Measurements from ENCODE around the gene HIPK2. TPM values are rescaled to one million over a fixed set of nuclear protein-coding genes. Genes with fewer than 3 reads are reported as not detected.

Gene HIPK2
- polyA plus RNA-seq, 3 donors: 6.3 to 29.0 (median 23.2) TPM

DNA sequence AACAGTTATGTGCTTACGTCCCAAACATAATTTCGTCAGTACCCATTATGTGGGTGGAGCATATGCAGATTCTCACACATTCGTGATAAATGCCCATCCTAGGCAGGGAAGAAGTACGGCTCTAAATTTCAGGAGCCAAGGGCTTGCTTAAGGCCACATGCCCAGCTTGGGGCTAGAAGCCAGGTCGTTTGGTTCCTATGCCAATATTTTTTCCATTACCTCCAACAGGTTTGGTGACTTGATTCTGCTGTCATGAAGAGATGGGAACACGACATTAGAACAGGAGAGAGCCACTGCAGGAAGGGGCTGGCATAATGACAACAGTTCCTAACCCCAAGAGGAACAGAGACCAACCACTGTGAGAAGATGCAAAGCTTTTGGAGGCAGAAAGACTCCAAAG is 85.1 kb downstream of the HIPK2 start:
- WGBS, 3 donors: 37 to 84% (median 78%) methylated on average over 6 of the region's 6 CpGs
- H3K27ac ChIP-seq (ENCODE audit: low read depth, low read length): no peak overlapping the region

DNA sequence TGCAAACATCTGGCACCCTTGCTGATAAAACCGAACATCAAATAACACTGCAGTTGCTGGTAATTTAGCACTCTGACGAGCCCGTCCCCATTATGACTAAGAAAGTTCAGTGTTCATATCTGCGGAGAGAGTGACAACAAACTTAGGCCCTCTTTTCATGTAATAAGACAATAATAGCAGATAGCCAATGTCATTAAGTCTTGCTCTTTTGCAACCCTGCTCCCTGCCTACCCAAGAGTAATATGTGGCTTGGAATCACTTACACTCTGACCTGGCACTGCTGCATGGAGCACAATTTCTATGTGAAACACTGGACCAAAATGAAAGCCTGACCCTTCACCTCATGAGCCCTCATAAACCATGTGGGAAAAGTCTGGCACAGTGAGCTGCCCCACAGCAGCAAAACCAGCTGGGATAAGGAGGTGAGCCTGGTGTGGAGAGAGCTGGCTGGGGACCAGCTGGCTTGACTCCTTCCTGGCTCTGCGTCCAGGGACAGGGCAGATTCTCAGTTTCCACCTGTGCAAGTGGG is 86.5 kb downstream of the HIPK2 start:
- no peak overlapping the region for H3K27ac ChIP-seq (ENCODE audit: low read depth, low read length)
- 27 to 79% (median 65%) methylated on average over 5 of the region's 5 CpGs for WGBS, 3 donors

DNA sequence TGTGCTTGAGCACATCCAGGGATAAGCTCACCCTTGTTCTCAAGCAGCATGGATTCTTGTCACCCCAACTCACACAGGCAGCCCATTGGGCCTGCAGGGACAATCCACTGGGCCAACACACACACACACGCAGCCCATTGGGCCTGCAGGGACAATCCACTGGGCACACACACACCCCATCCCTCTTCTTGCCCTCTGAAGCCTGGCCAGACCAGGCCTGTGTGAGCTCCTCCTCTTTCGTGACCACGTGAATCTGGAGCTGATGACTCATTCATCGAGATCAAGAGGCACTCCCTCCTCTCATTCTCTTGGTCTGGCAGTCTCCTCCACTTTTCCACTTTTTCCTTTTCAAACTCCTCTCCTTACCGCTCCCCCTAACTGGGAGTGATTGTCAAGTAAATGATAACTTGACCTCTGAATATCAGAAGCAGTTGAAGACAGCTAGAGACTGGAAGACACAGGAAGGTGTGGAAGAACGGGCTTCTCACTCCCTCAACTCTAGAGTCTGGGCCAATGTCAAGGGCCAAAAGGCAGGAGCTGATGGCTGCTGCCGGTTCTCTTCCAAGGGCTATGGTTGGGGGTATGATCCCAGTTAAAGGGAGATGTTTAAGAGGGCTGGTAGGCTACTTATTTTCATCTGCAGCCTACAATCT is 89.7 kb downstream of the HIPK2 start:
- H3K27ac ChIP-seq (ENCODE audit: low read depth, low read length): no peak overlapping the region
- 72 to 85% (median 76%) methylated on average over 7 of the region's 7 CpGs for WGBS, 3 donors

DNA sequence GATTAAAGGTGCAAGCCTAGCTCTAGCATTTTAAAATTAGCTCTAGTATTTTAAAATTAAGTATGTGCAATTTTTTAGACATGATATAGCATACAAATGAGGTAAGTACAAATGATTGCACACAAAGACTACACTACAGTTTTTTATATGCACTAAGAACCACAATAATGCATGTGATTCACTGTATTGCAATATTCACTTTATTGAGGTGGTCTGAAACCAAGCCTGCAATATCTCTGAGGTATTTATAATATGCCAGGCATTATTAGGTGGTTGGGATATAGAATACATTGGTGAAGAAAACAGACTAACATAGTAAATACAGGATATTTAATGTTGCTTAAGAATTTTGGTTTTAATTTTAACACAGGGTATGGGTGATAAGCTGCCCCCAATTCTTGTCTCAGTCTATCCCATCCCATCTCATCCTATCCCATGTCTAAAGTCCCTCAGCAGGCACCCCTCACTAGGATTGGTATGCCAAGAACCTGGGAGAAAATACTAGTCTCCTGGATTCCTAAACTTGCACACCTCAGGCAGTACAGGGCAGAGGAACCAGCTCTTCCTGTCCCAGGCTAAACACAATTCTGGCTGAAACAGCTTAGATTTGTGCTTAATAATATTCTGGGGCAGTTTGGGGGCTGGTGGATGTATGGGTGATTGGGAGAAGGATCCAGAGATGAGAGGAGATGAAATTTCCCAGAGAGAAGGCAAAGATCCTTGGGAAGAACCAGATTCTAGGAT is 90.4 kb downstream of the HIPK2 start:
- H3K27ac ChIP-seq (ENCODE audit: low read depth, low read length): no peak overlapping the region

DNA sequence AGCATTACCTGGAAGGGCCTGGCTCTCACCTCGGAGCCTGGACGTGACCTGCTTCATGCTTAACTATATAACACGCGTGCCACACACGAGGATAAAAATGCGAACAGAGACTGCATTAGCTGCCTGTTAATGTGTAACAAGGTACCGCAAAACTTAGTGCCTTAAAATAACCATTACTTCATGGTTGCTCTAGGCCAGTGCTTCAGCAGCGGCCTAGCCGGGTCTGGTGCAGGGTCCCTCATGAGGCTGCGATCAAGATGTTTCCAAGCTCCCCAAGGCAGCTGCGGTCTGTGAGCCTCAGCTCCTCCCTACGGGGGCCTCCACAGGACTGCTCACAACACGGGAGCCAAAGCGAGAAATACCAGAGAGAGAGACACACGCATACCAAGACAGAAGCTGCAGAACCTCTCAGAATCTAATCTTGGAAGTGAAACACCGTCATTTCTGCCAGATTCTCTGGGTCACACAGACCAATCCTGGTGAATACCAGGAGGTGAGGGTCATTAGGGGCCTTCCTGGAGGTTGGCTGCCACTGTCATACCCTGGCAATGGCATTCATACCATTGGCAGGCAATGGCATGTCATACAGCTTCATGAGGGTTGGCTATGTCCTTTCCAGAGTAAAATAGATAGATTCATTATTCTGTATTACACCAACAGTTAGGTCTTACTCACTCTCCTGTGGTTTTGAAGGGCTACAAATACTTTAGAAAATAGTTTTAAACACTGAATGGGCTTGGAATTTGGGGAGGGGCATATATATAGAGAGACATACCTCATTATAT is 94.5 kb downstream of the HIPK2 start:
- no peak overlapping the region for H3K27ac ChIP-seq (ENCODE audit: low read depth, low read length)
- 78 to 91% (median 84%) methylated on average over 16 of the region's 16 CpGs for WGBS, 3 donors

DNA sequence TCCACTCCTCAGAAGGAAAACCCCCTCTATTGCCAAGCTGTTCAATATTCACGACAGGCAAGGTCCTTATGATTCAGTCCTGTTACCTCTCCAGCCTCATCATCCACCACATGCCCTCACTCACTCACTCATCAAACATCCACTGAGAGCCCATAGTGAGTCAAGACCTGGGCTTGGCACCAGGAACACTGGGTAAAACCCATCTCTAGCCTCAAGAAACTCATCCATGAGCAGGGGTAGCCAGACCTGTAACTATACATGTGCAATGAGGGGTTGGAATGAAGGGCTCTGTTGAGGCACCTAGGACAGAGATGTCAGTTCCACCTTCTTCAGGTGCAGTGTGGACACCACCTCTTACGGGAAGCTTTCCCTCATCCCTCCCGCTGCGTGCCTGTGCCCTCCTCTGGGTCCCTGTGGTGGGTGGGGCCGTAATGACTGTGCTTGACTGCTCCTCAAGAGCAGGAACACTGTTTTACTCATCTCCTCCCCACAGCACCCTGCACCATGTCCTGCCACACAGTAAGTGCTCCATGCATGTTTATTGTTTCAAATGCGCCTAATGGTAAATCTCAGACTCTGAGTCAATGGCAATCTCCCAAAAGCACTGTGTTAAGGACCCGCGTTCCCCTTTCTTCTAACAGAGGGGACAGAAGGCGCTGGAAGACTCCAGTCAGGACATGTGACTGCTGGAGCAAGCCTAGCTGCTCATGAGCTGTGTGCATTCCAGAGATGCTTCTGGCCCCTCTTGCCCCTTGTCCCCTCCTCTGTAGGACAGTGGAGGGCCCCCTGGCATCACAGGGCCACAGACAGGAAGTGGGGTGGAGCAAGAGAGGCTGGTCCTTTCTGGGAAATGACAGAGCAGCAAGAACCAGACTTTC is 95.4 kb downstream of the HIPK2 start:
- no peak overlapping the region for H3K27ac ChIP-seq (ENCODE audit: low read depth, low read length)
- 83 to 94% (median 86%) methylated on average over 9 of the region's 9 CpGs for WGBS, 3 donors

DNA sequence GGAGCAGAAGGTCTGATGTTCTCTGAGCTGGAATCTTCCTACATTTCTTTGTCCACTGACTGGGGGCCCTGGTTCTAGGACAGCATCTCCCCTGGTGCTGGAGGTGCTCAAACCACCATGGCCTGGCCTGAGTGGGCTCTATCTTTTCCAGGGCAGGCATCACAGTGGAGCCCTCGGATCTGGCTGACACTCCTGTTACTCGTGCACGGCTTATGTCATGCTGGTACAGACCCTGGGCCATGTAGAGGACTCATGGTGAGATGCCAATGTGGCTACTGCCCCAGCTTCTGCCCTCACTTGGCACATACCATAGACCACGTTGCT is 96.0 kb downstream of the HIPK2 start:
- WGBS, 3 donors: 85 to 94% (median 89%) methylated on average over 4 of the region's 4 CpGs
- no peak overlapping the region for H3K27ac ChIP-seq (ENCODE audit: low read depth, low read length)

DNA sequence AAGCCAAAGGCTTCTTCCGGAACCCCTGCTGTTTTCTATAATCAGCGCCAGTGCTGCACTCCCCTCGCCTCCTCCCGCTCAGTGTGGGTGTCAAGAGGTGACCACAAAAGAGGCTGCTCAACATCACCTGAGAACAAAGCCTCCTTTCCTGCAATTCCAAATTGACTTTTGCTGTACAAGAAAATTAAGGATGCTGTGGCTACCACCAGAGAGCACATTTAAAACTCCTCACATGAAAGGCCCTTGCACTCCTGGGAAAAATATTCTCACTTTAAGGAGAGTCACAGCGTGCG is 96.4 kb downstream of the HIPK2 start:
- WGBS, 3 donors: 95 to 96% (median 95%) methylated on average over 6 of the region's 6 CpGs
- no peak overlapping the region for H3K27ac ChIP-seq (ENCODE audit: low read depth, low read length)

DNA sequence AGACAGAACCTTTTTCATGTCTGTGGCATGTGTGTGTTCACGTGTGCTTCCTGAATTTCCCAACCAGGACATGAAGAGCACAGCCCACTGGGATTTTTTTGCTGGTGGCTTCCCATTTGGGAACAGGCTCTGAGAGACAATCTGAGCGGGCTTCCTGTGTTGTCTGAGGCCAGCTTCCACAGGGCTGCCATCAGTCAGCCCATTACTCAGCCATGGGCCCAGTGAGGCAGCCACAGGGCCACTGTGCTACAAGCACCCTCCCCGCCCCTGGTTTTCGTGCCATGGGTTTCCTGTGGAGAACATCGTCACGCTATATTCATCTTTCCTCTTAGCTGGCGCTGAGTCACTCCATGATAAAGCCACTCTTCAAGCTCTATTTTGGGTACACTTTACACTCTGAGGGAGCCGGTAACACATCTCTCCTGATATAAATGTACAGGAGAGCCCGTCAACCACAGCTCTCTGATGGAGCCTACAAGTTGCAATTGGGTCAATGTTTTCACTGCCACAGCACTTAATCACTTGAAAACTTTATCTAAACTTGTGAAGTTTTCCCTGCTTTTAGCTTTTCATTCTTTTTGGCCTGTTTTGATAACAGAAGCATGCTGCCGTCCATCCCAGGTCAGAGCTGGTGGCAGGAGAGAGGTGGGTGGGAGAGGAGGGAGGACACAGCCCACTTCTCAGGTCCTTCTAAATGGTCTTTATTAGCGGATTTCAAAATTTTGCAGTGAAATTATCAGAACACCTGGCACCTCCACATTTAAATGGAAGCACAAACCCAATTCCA is 96.9 kb downstream of the HIPK2 start:
- WGBS, 3 donors: 52 to 77% (median 61%) methylated on average over 11 of the region's 11 CpGs
- no peak overlapping the region for H3K27ac ChIP-seq (ENCODE audit: low read depth, low read length)

DNA sequence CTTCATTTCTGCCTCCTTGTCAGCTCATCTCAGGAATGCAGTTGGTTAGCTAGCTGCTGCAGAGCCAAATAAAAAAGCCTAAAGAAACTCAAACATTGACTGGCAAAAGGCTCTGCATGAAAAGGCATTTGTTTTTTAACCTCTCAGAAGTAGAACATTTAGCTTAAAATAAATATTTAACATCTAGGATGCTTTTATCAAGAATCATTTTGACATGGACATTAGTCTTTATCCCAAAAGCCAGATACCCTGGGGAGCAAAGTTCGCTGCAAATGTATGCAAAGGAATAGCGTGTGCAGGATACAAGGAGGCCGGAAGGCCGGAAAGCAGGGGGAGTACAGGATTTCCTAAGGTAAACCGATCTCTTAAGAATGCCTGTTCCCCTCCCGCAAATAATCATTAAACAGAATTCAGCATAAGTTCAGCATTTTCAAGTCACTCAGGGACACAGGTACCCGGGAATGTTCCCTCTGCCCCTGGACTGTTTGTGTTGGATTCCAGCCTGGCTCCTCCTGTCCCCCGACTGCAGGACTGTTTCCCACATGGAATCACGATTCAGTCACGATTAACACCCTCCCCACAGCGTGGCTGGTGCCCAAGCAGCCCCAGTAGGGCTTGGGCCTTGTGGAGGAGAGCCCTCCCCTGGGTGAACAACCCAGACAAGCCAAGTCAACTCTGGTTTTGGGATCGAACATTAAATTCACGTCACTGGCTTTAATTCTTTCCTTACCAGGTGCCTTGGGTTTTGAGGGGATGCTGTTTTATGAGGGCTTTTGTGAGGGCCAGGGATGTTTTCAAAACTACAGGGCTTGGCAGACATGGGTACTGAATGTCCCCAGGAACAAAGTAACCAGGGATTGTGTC is 97.8 kb downstream of the HIPK2 start:
- 23 to 52% (median 51%) methylated on average over 13 of the region's 13 CpGs for WGBS, 3 donors
- no peak overlapping the region for H3K27ac ChIP-seq (ENCODE audit: low read depth, low read length)

DNA sequence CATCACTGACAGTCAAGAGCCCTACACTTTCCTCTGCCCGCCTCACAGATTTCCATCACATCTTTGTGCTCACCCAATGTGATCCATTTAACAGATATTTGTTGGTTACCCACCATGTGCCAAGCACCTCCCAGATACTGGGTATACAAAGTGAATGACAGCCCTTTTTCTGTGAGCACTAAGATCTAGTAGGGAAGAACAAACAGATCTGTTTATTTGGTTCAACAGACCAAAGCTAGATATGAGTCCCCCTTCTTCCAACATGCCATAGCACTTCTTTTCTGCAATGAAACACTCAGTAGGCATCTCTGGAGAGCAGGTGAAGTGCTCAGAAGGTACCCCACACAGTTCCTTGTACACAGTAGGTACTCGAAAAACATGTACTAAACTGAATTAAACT is 101.4 kb downstream of the HIPK2 start:
- whole genome bisulfite sequencing, 3 donors: 97 to 100% (median 100%) methylated on average over 2 of the region's 2 CpGs
- no peak overlapping the region for H3K27ac ChIP-seq (ENCODE audit: low read depth, low read length)

DNA sequence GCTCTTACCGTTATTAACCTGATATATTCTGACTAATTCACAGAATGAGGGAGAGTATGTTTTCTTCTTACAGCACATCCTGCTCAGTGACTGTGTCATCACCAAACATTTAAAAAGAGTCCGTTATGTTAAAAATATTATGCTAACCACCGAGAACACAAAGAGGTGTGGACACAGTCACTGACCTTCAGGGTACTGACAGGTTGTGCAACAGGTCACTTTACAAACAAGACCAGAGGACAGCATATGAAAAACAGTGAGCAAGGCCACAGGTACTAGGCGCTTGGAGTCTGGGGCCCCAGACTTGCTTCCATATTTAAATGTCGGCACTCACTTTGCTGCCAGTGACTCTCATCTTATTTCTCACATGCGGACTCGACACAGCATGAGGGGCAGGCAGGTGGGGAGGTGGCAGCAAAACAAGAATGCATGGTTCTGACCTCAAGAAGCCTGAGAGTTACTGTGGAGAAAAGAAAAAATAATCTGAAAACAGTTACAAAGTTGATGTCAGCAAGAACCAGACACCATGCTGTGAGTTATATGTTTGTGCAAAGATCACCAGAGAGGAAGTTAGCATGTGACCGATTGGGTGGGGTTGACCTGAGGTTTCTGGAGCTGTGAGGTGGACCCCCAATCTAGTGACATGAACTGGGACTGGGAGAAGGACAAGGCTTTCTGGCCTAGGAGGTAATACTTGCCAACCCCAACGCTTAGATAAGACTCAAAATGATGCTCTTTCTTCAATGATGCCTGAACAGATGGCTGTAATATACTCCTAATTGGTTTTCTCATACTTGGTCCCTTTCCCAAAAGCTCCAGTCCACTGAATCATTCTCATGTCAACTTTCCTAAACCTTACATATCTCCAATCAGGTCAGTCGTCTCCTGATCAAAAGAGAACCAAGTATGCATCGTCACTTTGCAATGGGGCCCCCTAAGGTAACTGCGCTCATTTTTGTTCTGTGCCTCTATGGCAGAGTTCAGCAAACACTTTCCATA is 102.4 kb downstream of the HIPK2 start:
- H3K27ac ChIP-seq (ENCODE audit: low read depth, low read length): no peak overlapping the region
- 71 to 82% (median 79%) methylated on average over 12 of the region's 12 CpGs for WGBS, 3 donors

DNA sequence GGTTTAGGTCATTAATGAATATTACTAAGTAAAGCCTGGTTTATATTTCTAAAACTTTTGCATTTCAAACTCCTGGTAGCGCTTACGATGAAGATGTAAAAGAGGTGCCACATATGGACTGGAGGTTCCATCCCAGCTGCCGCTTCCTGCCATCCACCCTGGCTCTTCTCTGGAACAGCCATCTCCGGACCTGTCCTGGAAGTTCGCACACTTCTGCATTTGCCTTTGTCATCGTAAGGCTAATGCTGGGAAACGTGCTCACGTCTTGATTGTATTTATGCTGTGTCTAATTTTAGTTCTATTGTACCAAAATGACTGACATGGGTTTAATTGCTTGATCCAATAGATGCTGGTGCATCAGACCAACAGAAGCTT is 103.1 kb downstream of the HIPK2 start:
- WGBS, 3 donors: 67 to 75% (median 74%) methylated on average over 8 of the region's 8 CpGs

DNA sequence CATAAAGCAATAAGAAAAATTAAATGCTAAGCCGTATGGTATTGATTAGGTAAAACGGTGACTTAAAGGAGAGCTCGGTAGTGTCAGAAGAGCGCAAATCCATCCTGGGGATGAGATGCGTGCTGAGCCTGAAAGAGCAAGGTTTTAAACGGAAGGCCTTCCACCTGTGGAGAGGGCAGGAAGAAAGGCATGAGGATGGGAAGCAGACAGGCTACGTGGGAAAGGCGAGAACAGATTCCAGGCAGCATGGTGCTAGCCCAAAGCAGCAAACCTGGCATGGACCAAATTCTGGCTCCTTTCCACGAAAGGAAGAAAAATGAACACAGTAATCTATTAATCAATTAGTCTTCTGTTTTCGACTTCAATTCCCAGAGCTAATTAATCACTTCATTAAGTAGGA is 103.5 kb downstream of the HIPK2 start:
- H3K27ac ChIP-seq (ENCODE audit: low read depth, low read length): no peak overlapping the region
- 75 to 89% (median 87%) methylated on average over 10 of the region's 10 CpGs for WGBS, 3 donors

More for the DNA sequence above, 103.1 kb downstream of the HIPK2 start:
- no peak overlapping the region for H3K27ac ChIP-seq (ENCODE audit: low read depth, low read length)

DNA sequence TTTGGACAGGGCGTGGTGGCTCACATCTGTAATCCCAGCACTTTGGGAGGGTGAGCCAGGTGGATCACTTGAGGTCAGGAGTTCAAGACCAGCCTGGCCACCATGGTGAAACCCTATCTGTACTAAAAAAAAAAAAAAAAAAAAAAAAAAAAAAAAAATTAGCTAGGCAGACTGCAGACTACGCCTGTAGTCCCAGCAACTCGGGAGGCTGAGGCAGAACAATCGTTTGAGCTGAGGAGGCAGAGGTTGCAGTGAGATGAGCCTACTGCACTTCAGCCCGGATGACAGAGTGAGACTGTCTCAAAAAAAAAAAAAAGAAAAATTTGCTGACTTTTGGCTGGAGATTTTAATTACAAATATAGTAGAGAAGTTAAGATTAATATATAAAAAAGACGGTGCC is 104.0 kb downstream of the HIPK2 start:
- no peak overlapping the region for H3K27ac ChIP-seq (ENCODE audit: low read depth, low read length)
- 91 to 95% (median 91%) methylated on average over 6 of the region's 6 CpGs for WGBS, 3 donors

DNA sequence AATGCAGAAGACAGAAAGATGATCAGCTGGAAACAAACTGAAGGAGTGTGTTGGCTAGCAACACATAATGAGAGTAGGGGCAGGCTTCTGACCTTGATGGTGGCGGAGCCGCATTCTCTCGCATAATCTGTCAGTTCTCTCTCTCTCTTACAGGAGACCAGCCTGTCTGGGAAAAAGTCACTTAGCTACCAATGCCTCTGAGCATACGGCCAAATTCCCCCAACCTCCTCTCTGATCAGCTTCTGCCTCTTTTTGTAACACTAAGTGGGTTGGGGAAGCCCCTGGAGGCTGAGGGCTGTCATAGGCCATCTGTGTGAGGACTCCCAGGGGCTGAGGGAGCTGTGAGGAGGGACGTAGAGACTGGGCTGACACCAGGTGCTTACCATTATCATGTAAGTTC is 104.6 kb downstream of the HIPK2 start:
- WGBS, 3 donors: 36 to 88% (median 78%) methylated on average over 5 of the region's 5 CpGs
- H3K27ac ChIP-seq (ENCODE audit: low read depth, low read length): no peak overlapping the region
